Measurements from ENCODE around the gene PPP1R2. TPM values are rescaled to one million over a fixed set of nuclear protein-coding genes. Genes with fewer than 3 reads are reported as not detected.

Gene PPP1R2
- total RNA-seq, 3 donors from 2014 or later: 42.6 to 60.0 (median 46.2) TPM

DNA sequence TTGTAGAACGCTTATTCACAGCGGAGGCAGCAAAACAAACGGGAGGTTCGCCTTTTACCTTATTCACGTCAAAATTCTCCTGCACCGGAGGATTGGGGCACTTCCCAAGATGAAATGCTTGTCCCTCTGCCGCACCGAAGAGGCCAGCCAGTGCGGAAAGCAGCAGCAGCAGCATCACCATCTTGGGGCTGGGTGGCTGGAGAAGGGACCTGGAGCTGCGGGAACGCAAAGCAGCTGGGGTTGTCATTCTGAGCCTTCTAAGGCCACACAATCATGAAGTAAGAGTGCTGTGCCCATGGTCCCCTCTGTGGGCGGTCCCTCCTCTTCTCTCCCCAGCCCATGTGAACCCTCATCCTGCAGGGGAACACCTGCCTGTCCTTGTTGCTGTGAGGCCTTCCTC lies 36.2 kb upstream of the PPP1R2 start:
- intact Hi-C loops (cut with DNase I, micrococcal nuclease): no loop called here
- DNase-seq (no peak), ATAC-seq (no peak)
- TF ChIP-seq, protein P1, sequence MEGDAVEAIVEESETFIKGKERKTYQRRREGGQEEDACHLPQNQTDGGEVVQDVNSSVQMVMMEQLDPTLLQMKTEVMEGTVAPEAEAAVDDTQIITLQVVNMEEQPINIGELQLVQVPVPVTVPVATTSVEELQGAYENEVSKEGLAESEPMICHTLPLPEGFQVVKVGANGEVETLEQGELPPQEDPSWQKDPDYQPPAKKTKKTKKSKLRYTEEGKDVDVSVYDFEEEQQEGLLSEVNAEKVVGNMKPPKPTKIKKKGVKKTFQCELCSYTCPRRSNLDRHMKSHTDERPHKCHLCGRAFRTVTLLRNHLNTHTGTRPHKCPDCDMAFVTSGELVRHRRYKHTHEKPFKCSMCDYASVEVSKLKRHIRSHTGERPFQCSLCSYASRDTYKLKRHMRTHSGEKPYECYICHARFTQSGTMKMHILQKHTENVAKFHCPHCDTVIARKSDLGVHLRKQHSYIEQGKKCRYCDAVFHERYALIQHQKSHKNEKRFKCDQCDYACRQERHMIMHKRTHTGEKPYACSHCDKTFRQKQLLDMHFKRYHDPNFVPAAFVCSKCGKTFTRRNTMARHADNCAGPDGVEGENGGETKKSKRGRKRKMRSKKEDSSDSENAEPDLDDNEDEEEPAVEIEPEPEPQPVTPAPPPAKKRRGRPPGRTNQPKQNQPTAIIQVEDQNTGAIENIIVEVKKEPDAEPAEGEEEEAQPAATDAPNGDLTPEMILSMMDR (IDR thresholded peaks at IDR 0.05): no peak
- H3K36me3 ChIP-seq (ENCODE audit: low read depth): no peaks in the 10 kb centered on the region
- no peaks in the 10 kb centered on the region for H3K9me3 ChIP-seq
- no peaks in the 10 kb centered on the region for H3K4me1 ChIP-seq (ENCODE audit: low read depth)
- H3K4me3 ChIP-seq: no peak overlapping the region

DNA sequence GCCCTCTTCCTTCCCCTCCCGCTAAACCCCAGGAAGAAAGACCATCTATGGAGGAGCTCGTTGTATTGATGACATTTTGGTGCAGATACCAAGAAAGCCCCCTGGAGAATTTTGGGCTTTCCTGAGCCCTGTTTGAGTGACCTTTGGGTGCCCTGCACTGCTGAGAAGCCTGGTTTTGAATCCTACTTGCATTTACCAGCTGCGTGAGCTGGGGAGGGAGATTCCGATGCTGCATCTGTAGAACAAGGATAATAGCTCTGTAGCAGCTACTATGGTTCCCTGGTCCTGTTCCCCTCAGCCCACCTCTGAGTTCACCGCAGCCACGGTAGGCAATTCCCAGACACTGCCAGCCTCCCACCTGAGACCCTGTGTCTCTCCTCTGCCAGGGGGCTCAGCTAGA lies 35.4 kb upstream of the PPP1R2 start:
- no peak overlapping the region for H3K4me3 ChIP-seq
- DNase-seq: no peak
- intact Hi-C loops (cut with DNase I, micrococcal nuclease): no loop called here

DNA sequence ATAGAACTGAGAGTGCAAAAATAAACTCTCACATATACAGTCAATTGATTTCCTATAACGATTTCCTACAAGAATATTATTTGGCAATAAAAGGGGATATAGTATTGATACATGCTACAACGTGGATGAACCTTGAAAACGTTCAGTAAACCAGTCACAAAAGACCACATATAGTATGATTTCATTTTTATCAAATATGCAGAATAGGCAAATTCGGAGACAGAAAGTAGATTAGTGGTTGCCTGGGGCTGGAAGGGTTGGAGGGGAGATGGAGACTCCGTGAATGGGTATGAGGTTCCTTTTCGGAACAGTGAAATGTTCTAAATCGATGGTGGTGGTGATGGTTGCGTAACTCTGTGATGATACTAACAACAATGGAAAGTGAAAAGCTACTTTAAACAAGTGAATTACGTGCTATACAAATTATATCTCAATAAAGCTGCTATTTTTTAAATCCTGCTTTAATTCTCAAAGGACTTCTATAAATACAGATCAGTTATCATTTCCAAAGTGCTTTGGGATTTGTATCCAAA lies 34.6 kb upstream of the PPP1R2 start:
- no peaks in the 10 kb centered on the region for H3K36me3 ChIP-seq (ENCODE audit: low read depth)
- H3K4me3 ChIP-seq: no peak overlapping the region
- H3K9me3 ChIP-seq: no peaks in the 10 kb centered on the region
- H3K4me1 ChIP-seq (ENCODE audit: low read depth): no peaks in the 10 kb centered on the region
- ATAC-seq (no peak), DNase-seq (no peak)
- TF ChIP-seq, protein P1 (IDR thresholded peaks at IDR 0.05): no peak
- intact Hi-C loops (cut with DNase I, micrococcal nuclease): no loop called here

More for the DNA sequence above, 35.4 kb upstream of the PPP1R2 start:
- no peaks in the 10 kb centered on the region for H3K36me3 ChIP-seq (ENCODE audit: low read depth)
- no peak for ATAC-seq
- no peaks in the 10 kb centered on the region for H3K9me3 ChIP-seq
- TF ChIP-seq, protein P1 (IDR thresholded peaks at IDR 0.05): no peak
- H3K4me1 ChIP-seq (ENCODE audit: low read depth): no peaks in the 10 kb centered on the region

DNA sequence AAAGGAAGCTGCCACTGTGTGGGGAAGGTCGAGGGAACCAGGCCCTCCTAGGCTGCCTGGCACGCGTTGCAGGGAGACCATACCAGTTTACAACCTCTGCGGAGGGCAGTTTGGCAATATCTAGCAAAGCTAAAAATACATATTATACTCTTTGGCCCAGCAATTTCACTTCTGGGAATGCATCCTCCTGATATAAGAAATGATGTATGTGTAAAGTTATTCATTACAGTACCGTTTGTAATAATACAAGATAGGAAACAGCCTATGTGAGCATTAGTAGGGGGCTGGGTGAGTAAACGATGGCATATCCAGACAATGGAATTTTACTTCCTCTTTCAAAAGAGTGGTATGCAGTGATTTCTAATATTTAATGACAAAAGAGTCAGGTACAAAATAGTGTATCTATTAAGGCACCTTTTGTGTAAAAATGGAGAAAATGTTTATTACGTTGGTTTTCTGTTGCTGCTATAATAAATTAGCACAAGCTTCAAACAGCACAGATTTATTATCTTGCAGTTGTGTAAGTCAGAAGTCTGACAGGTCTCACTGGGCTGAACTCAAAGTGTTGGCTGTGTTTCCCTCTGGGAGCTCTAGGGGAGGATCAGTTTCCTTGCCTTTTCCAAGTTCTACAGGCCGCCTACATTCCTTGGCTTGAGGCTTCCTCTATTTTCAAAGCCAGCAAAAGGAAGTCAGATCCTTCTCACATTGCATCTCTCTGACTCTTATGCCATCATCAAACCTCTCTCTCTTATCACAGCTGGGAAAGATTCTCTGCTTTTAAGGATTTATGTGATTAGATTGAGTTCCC lies 31.6 kb upstream of the PPP1R2 start:
- ATAC-seq: no peak
- intact Hi-C loops (cut with DNase I, micrococcal nuclease): no loop called here
- DNase-seq: no peak
- H3K4me1 ChIP-seq (ENCODE audit: low read depth): no peaks in the 10 kb centered on the region
- no peaks in the 10 kb centered on the region for H3K9me3 ChIP-seq
- no peak overlapping the region for H3K4me3 ChIP-seq
- H3K36me3 ChIP-seq (ENCODE audit: low read depth): no peaks in the 10 kb centered on the region
- TF ChIP-seq, protein P1 (IDR thresholded peaks at IDR 0.05): no peak

DNA sequence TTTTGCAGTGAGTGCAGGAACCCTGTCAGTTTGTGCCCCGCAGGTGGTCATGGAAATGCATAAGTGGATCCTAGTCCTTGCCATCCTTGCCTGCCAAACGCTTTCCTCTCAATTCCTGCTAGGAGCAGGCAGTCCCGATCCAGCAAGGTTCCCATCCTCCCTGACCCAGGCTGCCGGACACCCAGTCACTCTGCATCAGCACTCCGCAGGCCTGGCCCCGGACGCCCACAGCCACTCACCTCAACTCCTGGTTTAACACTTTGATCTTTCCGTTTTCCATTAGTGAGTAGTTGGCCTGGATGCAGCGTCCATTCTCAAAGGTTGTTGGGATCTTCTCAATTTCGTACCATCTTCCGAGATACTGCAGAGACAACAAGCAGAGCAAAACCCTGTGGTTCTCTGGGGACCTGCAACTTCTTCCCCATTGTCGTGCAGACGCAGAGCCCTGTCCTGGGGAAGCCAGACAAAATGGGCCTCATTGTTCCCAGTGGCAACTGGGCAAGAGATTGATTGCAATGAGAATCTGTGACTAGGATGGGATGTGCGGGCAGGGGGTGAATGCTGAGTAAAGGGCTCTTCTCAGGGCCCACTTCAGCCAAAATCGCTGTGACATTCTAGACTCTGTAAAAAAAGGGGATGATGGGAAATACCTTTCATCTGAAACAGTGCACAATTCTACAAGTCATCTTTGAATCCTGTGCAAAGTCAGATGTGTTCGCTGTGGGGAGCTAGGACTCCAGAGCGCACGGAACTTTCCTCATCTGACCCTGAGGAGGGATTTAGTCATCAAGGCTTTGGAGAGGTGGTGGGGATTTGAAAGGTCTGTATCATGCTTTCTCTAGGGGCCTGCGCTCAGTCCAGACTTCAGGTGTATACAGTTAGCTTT lies 30.7 kb upstream of the PPP1R2 start:
- Histone ChIP-seq H3K36me3 (ENCODE audit: low read depth) (no peaks in the 10 kb centered on the region), H3K9me3 (no peaks in the 10 kb centered on the region), H3K4me3 (no peak overlapping the region), H3K4me1 (ENCODE audit: low read depth) (no peaks in the 10 kb centered on the region)
- ATAC-seq (no peak), DNase-seq (no peak)
- TF ChIP-seq, protein P1 (IDR thresholded peaks at IDR 0.05): no peak
- intact Hi-C loops (cut with DNase I, micrococcal nuclease): no loop called here

All from mucosa of descending colon (tissue), 3 donors.